HG02885 (cell line): ENCODE data around the gene ZC2HC1C.

ENCODE experiments used
- ATAC-seq: cut with Tn5 transposase; IDR thresholded peaks from one replicate; pipeline ENCODE4 v1.9.1; 2021; ENCODE audit warnings: mild to moderate bottlenecking; ENCODE audit not compliant: unreplicated experiment, poor library complexity

The ZC2HC1C gene

GRCh38 chr14:75128596-75128990 lies 59.2 kb downstream of the ZC2HC1C start:
- ATAC-seq, result no peak
